GM03348 (cell line): ENCODE measurements around the gene COL11A2.

Experiments
- DNase-seq: peaks from one replicate; pipeline ENCODE4 v3.0.0; 2012; ENCODE audit warnings: low spot score

Gene COL11A2

GRCh38 chr6:33192671-33193602 is 670 bp upstream of the COL11A2 start:
- peak; percentile 58 for DNase-seq

DNA sequence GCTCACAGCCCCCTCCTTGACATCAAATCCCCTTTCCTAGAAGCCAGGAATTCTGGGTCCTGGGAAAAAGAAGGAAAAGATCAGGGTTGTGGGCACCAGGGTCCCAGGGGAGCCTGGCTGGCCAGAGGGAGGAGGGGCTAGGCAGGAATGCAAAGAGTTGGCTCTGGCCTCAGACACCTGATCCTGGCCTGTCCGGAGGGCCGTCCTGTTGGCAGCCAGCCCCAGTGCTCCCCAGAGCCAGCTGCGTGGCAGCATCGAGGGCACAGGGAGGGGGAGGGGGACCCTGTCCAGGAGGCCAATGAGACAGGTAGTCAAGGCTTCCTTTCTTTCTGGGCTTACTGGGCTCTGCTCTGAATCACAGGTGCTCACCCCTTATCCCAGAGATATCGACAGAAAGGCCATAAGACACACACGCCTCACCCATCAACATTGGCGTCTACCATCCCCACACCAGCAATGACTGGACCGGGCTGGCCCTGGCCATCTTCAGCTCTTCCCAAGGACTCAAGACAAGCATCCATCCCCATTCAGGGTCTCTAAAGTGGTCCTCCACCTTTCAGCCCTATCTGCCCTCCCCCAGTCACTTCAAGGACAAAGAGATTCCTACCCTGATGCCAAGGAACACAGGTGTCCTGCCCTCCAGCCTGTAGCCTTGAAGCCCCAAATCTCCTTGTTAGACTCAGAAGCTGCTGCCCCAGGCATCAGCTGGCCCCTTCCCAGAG is 723 bp downstream of the COL11A2 start:
- DNase-seq: no peak

DNA sequence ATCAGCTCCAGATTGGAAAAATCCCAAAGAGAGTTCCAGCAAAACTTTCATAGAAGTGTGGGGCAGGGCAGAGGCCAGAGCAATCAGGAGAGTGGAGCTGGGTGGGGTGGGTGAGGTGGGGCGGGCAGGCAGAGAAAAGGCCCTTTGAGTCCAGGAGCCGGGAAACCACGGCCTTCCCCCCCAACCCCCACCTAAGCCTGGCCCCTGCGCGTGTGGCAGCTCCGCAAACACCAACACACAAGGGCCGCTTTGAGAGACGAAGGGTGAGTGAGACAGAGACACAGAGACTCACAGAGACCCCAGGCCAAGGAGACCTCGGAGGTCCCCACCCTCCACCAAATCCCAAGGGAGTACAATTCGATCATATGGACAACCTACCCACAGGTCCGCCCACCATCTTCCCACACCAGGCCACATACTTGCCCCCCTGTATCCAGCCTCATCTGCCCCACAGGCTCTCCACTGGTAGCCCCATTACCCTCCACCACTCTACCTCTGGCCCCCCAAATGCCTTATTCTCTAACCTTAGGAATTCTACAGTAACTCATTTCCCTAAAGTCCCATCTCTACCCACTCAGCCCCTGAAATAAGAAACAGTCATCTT is 1.7 kb downstream of the COL11A2 start:
- DNase-seq: no peak

- DNase-seq: no peak
Observed at GRCh38 chr6:33189625-33190448, 2.4 kb downstream of the COL11A2 start.

DNA sequence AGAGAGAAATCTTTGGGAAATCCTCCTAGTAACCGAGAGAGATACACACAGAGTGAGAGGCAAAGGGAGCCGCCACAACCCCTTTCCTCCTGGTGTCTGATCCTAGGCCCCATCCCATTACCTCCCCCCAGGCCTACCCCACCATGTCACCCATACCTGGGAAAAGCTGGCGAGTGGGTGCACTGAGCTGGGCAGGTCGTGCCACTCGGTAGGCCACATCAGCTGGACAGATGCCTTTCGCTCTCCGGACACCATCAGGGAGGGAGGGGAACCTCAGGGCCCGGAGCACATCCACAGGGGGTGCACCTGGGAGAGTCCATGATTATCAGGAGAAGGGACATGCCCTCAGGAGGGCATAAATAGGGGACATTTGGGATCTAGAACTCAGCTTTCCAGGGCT is 3.1 kb downstream of the COL11A2 start:
- DNase-seq: no peak

DNA sequence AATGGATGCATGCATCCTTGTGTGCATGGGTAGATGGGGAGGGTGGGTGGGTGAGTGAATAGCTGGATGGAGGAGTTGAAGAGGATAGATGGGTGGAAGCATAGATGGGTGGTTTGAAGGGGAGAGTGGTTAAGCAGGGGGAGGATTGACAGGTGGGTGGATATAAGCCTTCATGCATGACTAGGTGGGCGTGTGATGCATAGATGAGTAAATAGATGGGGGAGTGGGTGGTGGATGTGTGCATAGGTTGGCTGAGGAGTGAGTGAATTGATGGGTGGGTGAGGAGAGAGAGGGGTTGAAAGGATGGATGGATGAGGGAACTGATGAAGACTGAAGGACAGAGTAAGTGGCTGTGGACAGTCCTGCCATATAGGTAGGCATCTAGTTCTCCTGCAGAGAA is 4.5 kb downstream of the COL11A2 start:
- DNase-seq: no peak

GRCh38 chr6:33185654-33186187 is 6.5 kb downstream of the COL11A2 start:
- no peak for DNase-seq

- DNase-seq: no peak
Observed at GRCh38 chr6:33185190-33185589, 7.1 kb downstream of the COL11A2 start.

DNA sequence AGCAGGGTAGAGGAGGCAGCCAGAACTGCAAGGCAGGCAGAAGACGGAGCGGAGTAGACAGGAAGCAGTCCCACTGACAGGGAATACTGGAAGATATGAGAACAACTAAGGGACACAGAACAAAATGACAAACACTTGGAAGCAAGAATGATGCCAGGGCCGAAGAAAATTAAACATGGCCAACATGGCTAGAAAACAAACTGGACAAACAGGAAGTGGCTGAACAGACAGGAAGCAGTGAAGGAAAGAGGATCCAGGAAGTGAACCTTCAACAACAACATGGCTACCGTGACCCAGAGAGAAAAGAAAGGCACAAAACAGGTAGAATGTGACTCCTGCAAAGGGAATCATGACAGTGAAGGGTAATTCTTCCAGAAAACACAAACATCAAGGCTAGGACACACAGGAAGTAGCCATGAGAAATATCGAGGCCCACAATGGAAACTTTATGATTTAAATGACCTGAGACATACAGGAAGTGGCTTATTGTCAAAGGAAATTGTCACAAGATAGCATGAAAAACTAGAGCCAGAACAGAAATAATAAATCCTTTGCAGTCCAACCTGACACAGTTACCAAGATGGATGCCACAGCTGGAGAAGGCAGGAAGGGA is 9.1 kb downstream of the COL11A2 start:
- no peak for DNase-seq

DNA sequence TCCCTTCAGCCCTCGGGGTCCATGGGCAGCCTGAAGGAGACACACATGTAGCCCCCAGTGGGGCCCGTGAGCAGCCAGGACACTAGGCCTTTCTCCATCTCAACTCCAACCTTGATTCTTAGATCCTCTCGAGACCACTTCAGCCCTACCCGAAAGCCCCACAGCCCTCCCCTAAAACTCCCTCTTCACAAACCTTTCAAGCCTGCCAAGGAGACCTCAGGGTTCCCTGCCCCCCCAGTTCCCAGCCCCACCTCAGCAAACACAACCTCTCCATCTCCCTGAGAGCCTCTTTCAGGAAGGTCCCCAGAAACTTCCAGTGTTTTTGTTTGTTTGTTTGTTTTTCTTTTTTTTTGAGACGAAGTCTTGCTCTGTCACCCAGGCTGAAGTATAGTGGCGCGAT is 11.1 kb downstream of the COL11A2 start:
- no peak for DNase-seq

DNA sequence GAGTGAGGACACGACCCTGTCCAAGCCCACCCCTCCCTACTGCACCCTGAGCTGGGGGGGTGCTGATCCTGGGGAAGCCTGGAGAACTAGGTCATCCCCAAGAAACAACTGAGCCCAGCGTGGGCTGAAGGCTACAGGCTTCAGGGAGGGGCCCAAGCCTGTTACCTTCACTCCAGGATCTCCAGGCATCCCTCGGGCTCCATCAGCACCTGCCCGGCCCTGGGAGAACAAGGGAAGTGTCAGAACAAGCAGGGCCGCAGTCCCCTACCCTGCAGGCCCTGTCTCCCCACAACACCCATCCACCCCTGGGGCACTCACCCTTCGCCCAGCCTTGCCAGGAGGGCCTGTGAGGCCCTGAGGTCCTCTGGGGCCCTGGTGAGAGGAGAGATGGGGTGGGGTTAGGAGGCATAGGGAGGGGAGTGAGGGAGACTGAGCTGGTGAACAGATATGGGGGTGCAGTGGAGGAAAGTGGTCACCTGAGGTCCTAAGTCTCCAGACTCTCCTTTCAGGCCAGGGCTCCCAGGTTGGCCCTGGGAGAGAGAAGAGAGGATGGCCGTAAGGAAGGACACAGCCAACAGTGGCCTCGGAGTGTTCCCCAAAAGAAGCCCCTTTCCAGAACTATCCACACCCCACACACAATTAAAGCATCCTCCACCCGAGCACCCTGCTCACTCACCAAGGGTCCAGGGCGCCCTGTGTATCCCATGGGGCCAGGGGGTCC is 13.4 kb downstream of the COL11A2 start:
- DNase-seq: no peak

DNA sequence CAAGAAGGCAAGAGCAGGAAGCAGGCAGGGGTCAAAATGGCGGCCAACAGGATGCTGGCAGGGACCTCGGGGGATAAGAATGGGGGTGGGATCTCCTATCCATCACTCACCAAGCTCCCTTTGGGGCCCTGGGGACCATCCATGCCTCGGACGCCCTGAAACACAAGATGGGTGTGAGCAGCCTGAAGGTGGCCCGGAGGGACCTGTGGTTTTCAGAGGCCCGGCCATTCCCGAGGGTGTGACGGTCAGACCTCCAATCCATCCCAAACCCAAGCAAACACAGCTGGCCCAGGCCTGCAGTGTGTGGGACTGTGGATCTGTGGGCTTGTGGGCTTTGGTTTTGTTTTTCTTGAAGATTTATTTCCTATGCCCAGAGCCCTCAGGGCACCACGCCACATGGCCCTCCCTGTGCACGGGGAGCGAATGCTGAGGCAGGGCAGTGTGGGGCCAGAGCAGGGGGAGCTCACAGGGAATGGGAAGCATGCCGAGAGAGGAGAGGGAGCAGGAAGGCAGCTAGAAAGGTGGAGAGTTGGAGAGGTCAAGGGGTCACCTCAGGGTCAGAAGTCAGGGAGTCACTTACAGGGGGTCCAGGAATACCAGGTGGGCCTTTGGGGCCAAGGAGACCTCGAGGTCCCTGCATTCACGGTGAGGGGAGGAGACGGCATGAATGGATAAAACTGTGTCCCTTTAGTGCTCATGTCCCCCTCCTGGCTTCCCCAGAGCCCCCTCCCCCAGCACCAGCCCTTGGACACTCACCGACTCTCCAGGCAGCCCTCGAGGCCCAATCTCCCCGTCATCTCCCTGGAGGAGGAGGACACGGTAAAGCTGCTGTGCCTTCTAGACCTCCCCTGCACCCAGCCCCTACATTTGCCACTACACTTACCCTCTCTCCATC is 14.5 kb downstream of the COL11A2 start:
- no peak for DNase-seq

DNA sequence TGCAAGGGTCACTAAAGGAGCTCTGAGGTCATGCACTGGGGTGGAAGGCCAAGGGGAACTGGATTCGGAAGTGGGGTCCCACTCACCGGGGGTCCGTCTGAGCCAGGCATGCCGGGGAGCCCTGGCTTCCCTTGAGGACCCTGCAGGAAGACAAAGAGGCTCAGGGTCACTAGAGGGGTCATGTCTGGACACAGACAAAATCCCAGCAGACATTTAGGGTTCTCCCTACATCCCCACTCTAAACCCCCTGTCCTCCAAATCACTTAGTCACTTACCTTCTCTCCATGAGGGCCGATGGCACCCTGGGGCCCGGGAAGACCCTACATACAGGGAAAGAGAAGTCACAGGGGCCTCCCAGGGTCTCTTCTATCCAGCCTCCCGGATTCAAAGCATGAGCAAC is 15.4 kb downstream of the COL11A2 start:
- DNase-seq: no peak

DNA sequence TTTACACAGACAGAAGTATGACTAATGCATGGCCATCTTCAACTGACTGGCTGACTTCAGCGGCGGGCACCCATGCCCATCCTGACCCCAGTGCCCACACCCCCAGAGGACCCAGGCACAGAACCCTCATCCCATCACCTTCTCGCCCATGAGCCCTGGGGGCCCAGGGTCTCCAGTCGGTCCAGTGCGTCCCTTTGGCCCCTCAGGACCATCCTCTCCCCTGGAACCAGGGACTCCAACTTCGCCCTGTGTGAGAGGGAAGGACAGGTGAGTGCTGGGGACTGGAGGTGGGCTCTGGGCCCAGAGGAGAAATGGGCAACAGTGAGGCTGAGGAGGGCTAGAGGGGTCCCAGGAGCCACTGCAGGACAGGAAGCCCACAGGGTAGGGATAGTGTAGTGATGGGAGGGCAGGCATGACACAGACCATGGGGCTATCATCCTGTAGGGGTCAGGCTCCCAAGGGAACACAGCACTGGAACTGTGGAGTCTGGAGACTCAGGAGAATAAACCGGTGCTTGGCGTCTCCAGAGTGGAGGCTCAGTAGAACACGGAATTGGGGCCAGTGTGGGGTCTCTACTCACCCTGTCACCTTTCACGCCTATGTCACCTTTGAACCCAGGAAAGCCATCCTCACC is 16.7 kb downstream of the COL11A2 start:
- DNase-seq: no peak

GRCh38 chr6:33174784-33175183 is 17.5 kb downstream of the COL11A2 start:
- no peak for DNase-seq

GRCh38 chr6:33173535-33174180 is 18.6 kb downstream of the COL11A2 start:
- DNase-seq: no peak

GRCh38 chr6:33172688-33173534 is 19.4 kb downstream of the COL11A2 start:
- DNase-seq: peak; percentile 79
